Neutrophil (primary cell): ENCODE data around the gene SHTN1.

Experiments
- H3K27ac ChIP-seq: fragments of 200-600 bp; sonication (generic); 2 replicates; pipeline ENCODE4 v1.5.1; 2016; ENCODE audit warnings: mild to moderate bottlenecking, moderate library complexity
- H3K27me3 ChIP-seq: fragments of 200-600 bp; sonication (generic); 2 replicates; pipeline ENCODE4 v1.6.0; 2016; ENCODE audit warnings: mild to moderate bottlenecking
- H3K36me3 ChIP-seq: fragments of 200-600 bp; sonication (generic); 2 replicates; pipeline ENCODE4 v1.5.1; 2017
- H3K4me1 ChIP-seq, 2 experiments: fragments of 200-600 bp in 1 of 2; sonication (generic) in 1 of 2; 1 replicate in 1 of 2; 2 replicates in 1 of 2; pipeline versions ENCODE4 v1.5.1 to v1.6.1; 2013 to 2016; ENCODE audit warnings: low read depth in 1 of 2, low read length in 1 of 2, mild to moderate bottlenecking in 1 of 2, moderate library complexity in 1 of 2; ENCODE audit not compliant: control insufficient read depth in 1 of 2, insufficient read depth in 1 of 2
- H3K4me3 ChIP-seq, 2 experiments: fragments of 200-600 bp in 1 of 2; sonication (generic) in 1 of 2; 1 replicate in 1 of 2; 2 replicates in 1 of 2; pipeline ENCODE4 v1.5.1; 2013 to 2016; ENCODE audit warnings: low read depth in 1 of 2, low read length in 1 of 2, mild to moderate bottlenecking in 1 of 2, moderate library complexity in 1 of 2
- H3K9me3 ChIP-seq: fragments of 200-600 bp; sonication (generic); 2 replicates; pipeline ENCODE4 v1.5.1; 2016
- TF ChIP-seq, protein P1 (sequence below): fragments of 200-600 bp; sonication (generic); IDR thresholded peaks from 2 replicates; pipeline ENCODE4 v1.5.1; 2016; ENCODE audit warnings: antibody characterized with exemption

SHTN1 gene

DNA sequence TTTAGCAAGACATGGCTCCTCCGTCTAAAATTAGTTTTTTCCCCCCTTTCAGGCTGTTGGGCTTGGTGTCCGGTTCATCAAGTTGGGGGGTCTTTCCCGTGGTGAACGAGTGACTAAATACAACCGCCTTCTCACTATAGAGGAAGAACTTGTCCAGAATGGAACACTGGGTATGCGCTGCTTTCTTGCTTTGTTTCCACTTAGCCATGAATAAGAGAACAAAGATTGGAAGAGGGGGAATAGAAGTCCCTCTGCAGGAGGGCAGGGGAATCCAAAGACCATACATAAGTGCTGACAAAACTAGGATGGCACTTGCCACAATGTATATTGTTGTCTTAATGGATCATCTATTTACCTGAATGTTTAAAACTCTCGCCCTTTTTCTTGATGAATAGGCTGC, 125.2 kb downstream of the SHTN1 start:
- no peak overlapping the region for H3K4me3 ChIP-seq
- H3K27me3 ChIP-seq, result peaks cover 29% of the 10 kb centered on the region
- no peaks in the 10 kb centered on the region for H3K4me1 ChIP-seq
- TF ChIP-seq, protein P1, sequence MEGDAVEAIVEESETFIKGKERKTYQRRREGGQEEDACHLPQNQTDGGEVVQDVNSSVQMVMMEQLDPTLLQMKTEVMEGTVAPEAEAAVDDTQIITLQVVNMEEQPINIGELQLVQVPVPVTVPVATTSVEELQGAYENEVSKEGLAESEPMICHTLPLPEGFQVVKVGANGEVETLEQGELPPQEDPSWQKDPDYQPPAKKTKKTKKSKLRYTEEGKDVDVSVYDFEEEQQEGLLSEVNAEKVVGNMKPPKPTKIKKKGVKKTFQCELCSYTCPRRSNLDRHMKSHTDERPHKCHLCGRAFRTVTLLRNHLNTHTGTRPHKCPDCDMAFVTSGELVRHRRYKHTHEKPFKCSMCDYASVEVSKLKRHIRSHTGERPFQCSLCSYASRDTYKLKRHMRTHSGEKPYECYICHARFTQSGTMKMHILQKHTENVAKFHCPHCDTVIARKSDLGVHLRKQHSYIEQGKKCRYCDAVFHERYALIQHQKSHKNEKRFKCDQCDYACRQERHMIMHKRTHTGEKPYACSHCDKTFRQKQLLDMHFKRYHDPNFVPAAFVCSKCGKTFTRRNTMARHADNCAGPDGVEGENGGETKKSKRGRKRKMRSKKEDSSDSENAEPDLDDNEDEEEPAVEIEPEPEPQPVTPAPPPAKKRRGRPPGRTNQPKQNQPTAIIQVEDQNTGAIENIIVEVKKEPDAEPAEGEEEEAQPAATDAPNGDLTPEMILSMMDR, result no peak
- H3K9me3 ChIP-seq, result no peaks in the 10 kb centered on the region
- H3K36me3 ChIP-seq, result no peaks in the 10 kb centered on the region
- no peak overlapping the region for H3K27ac ChIP-seq

DNA sequence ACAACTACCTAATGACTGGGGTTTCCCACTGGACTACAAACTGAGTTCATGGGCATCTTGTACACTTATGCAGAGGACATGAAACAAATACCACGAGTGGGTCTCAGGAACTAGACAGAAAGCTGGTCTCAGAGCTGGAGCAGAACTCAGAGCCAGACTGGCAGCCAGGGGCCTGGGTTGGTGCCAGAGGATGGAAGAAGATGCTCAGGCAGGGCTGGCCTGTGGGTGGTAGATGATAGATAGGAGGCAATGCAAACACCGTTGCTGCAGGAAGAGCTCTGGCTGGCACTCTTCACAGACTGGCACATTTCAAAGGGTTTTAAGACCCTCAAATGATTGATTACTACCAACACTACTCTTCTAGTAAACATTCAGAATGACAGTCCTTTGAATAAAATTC, 126.9 kb downstream of the SHTN1 start:
- no peaks in the 10 kb centered on the region for H3K36me3 ChIP-seq
- no peak overlapping the region for H3K27ac ChIP-seq
- no peak overlapping the region for H3K4me3 ChIP-seq
- no peaks in the 10 kb centered on the region for H3K4me1 ChIP-seq
- H3K27me3 ChIP-seq, result peaks cover 41% of the 10 kb centered on the region
- TF ChIP-seq, protein P1, result no peak
- H3K9me3 ChIP-seq, result no peaks in the 10 kb centered on the region

DNA sequence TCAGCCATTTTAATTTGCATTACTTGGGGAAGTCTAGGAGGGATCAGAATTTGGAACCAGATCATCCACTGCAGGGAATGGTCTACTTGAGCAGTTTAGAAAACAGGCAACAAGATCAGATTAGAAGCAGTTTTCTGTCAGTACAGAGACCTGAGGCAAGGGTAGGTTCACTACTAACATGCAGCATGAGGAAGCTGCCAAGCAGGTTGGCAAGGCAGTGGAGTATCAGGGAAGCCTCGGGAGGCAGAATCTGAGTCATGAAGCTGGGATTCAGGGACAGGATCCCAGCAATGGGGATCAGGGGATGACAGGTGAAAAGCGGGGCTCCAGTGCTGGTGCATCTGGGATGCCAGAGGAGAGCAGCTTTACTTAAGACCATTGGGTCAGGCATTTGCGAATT, 127.6 kb downstream of the SHTN1 start:
- H3K27me3 ChIP-seq, result peaks cover 42% of the 10 kb centered on the region
- no peaks in the 10 kb centered on the region for H3K36me3 ChIP-seq
- H3K4me1 ChIP-seq, result no peaks in the 10 kb centered on the region
- no peak overlapping the region for H3K27ac ChIP-seq
- TF ChIP-seq, protein P1, result no peak
- H3K4me3 ChIP-seq, result no peak overlapping the region
- no peaks in the 10 kb centered on the region for H3K9me3 ChIP-seq

DNA sequence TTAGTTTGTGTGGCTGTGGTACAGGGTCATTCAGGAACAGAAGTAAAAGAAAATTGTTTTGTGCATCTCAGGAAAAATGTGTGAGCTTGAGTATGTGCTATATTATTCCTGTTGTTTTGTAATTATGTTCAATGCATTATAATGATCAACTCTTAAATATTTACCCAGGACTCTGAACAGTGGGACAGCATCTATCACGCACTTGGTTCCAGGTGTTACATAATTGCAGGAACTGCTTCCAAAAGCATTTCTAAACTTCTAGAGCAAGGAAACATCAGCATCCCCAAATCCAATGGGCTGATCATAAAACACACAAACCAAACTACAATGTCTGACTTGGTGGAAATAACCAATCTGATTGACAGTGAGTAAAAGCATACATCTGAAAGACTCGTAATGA, 129.1 kb downstream of the SHTN1 start:
- H3K36me3 ChIP-seq, result no peaks in the 10 kb centered on the region
- H3K27ac ChIP-seq, result no peak overlapping the region
- H3K27me3 ChIP-seq, result peaks cover 38% of the 10 kb centered on the region
- no peaks in the 10 kb centered on the region for H3K4me1 ChIP-seq
- H3K4me3 ChIP-seq, result no peak overlapping the region
- TF ChIP-seq, protein P1, result no peak
- no peaks in the 10 kb centered on the region for H3K9me3 ChIP-seq

DNA sequence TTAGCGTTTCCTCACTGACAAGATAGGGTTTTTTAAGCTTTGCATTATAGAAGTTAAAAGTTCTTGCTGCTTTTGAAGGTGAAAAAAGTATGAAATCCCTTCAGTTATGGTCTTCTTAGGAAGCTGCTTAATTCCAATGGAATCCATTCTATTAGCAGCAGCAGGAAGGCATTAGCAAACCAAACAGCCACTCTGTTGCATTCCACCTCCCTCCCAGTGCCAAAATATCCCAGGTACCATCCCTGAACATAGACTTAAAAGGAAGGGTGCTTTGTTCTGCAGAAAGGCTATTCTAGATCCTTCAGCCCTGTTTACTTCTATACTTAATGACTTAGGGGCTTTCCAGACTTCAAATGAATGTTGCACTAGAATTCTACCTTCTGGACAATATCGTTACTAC, 131.9 kb downstream of the SHTN1 start:
- Histone ChIP-seq H3K9me3 (no peaks in the 10 kb centered on the region), H3K4me1 (no peaks in the 10 kb centered on the region), H3K27me3 (peaks cover 35% of the 10 kb centered on the region), H3K27ac (no peak overlapping the region), H3K4me3 (no peak overlapping the region), H3K36me3 (no peaks in the 10 kb centered on the region)
- TF ChIP-seq, protein P1, result no peak

DNA sequence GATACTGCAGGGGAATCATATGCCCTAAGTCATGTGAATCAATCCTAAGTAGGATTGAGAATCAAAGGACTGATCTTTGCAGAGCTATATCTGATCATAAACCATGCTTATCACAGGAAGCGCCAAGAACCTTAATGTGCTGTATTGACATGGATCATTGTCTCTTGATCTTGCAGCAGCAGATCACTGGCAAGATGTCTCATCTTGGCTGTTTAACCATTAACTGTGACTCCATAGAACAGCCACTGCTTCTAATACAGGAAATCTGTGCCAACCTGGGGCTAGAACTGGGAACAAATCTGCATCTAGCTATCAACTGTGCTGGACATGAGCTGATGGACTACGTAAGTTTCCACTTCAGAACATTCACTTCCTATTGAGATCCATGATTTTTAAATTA, 134.0 kb downstream of the SHTN1 start:
- Histone ChIP-seq H3K27me3 (peaks cover 35% of the 10 kb centered on the region), H3K4me1 (no peaks in the 10 kb centered on the region), H3K27ac (no peak overlapping the region), H3K36me3 (no peaks in the 10 kb centered on the region), H3K9me3 (no peaks in the 10 kb centered on the region), H3K4me3 (no peak overlapping the region)
- TF ChIP-seq, protein P1, result no peak
